OCI-LY1 (cell line): ENCODE results near the gene AKAP13.

Source experiments
- EZH2 ChIP-seq: fragments of 200-600 bp; sonication (generic), shearing (Covaris generic); IDR thresholded peaks from 2 replicates; pipeline ENCODE4 v1.8.0; 2017; ENCODE audit warnings: borderline replicate concordance, mixed run types, mild to moderate bottlenecking, antibody characterized with exemption, low read length, moderate library complexity, mixed read lengths
- TF ChIP-seq, protein P1 (sequence below): fragments of 200-600 bp; sonication (generic), shearing (Covaris generic); IDR thresholded peaks from 2 replicates; pipeline ENCODE4 v1.5.1; 2017; ENCODE audit warnings: mild to moderate bottlenecking, antibody characterized with exemption, low read length, moderate library complexity, mixed read lengths

- TF ChIP-seq, protein P1, sequence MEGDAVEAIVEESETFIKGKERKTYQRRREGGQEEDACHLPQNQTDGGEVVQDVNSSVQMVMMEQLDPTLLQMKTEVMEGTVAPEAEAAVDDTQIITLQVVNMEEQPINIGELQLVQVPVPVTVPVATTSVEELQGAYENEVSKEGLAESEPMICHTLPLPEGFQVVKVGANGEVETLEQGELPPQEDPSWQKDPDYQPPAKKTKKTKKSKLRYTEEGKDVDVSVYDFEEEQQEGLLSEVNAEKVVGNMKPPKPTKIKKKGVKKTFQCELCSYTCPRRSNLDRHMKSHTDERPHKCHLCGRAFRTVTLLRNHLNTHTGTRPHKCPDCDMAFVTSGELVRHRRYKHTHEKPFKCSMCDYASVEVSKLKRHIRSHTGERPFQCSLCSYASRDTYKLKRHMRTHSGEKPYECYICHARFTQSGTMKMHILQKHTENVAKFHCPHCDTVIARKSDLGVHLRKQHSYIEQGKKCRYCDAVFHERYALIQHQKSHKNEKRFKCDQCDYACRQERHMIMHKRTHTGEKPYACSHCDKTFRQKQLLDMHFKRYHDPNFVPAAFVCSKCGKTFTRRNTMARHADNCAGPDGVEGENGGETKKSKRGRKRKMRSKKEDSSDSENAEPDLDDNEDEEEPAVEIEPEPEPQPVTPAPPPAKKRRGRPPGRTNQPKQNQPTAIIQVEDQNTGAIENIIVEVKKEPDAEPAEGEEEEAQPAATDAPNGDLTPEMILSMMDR, result no peak
- TF ChIP-seq EZH2, result no peak
Observed at GRCh38 chr15:85711580-85712192, 331.3 kb downstream of the AKAP13 start.
